ENCODE data around the gene OR5K4. TPM values are rescaled to one million over a fixed set of nuclear protein-coding genes. Genes with fewer than 3 reads are reported as not detected.

Gene OR5K4
- total RNA-seq, 1 experiment from 2014 or later, result not detected

DNA sequence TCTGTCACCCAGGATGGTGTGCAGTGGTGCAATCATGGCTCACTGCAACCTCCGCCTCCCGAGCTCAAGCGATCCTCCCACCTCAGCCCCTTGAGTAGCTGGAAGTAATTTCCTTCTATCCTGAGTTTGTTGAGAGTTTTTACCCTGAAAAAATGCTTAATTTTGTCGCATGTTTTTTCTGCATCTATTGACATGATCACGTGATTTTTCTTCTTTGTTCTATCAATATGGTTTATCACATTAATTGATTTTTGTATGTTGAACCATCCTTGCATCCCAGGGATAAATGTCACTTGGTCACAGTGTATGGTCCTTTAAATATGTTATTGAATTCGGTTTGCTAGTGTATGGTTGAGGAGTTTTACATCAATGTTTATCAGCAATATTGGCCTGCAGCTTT is 11.9 kb upstream of the OR5K4 start:
- Histone ChIP-seq H3F3A (ENCODE audit: insufficient read depth, low read depth) (no peaks in the 10 kb centered on the region), H4K20me1 (ENCODE audit: insufficient read depth) (no peaks in the 10 kb centered on the region), H3K4me2 (no peak overlapping the region), H3K27ac (no peak overlapping the region), H3K4me3 (no peak overlapping the region), H2AFZ (peak overlapping the region; percentile 25; the same call in 1 of the 2 replicates), H3K4me1 (replicated peaks; ENCODE audit: insufficient read depth) (no peaks in the 10 kb centered on the region), H3K27me3 (ENCODE audit: insufficient read depth, low read depth) (no peaks in the 10 kb centered on the region), H3K9me2 (ENCODE audit: insufficient read depth) (no peaks in the 10 kb centered on the region), H3K79me2 (ENCODE audit: low read depth) (no peaks in the 10 kb centered on the region), H3K36me3 (ENCODE audit: low read depth) (no peaks in the 10 kb centered on the region), H3K9me3 (ENCODE audit: insufficient read depth, low read depth) (peaks cover 4% of the 10 kb centered on the region; the same call in 1 of the 2 replicates)
- no peak for DNase-seq
- ChIA-PET CTCF (no interaction called here), POLR2A (ENCODE audit: unreplicated experiment) (no interaction called here)
- intact Hi-C loops (cut with micrococcal nuclease; ENCODE audit: unreplicated experiment), result no loop called here
- TF ChIP-seq EZH2 (IDR thresholded peaks at IDR 0.05; ENCODE audit: low read depth) (no peak), CTCF (conservative IDR thresholded peaks at IDR 0.05) (no peak)
- no TSS peak for BruUV-seq (replicated peaks)

- H3K27me3 ChIP-seq (ENCODE audit: insufficient read depth, low read depth), result no peaks in the 10 kb centered on the region
- BruUV-seq (replicated peaks), result no TSS peak
- no peaks in the 10 kb centered on the region for H3K9me3 ChIP-seq (ENCODE audit: insufficient read depth, low read depth)
- H3F3A ChIP-seq (ENCODE audit: insufficient read depth, low read depth), result no peaks in the 10 kb centered on the region
- POLR2A ChIA-PET (ENCODE audit: unreplicated experiment), result interaction anchor here (0.7 kb wide), 1 partner anchor 247 kb away, joined by 4 read pairs; no protein-coding TSS in a partner anchor
- TF ChIP-seq EZH2 (IDR thresholded peaks at IDR 0.05; ENCODE audit: low read depth), result no peak
- TF ChIP-seq CTCF (conservative IDR thresholded peaks at IDR 0.05), result peak; percentile 88
- CTCF ChIA-PET, result no interaction called here
- no peak overlapping the region for H2AFZ ChIP-seq
- no peak overlapping the region for H3K4me2 ChIP-seq
- H4K20me1 ChIP-seq (ENCODE audit: insufficient read depth), result no peaks in the 10 kb centered on the region
- H3K36me3 ChIP-seq (ENCODE audit: low read depth), result no peaks in the 10 kb centered on the region
- no peaks in the 10 kb centered on the region for H3K4me1 ChIP-seq (replicated peaks; ENCODE audit: insufficient read depth)
- peak; percentile 36 to 42 for DNase-seq
- no peak overlapping the region for H3K27ac ChIP-seq
- H3K4me3 ChIP-seq, result no peak overlapping the region
- intact Hi-C loops (cut with micrococcal nuclease; ENCODE audit: unreplicated experiment), result loop anchor here (1.0 kb wide), 1 partner anchor 178 kb away; the partner anchor contains the start of gene CLDND1
- H3K9me2 ChIP-seq (ENCODE audit: insufficient read depth), result no peaks in the 10 kb centered on the region
- no peaks in the 10 kb centered on the region for H3K79me2 ChIP-seq (ENCODE audit: low read depth)
These were observed 9.8 kb upstream of the OR5K4 start for GRCh38 chr3:98343647-98344507.

GRCh38 chr3:98350082-98350481 is 3.6 kb upstream of the OR5K4 start:
- no peak overlapping the region for H3K4me3 ChIP-seq
- H4K20me1 ChIP-seq (ENCODE audit: insufficient read depth), result no peaks in the 10 kb centered on the region
- ChIA-PET POLR2A (ENCODE audit: unreplicated experiment) (no interaction called here), CTCF (no interaction called here)
- H2AFZ ChIP-seq, result no peak overlapping the region
- no peak overlapping the region for H3K27ac ChIP-seq
- intact Hi-C loops (cut with micrococcal nuclease; ENCODE audit: unreplicated experiment), result no loop called here
- DNase-seq, result no peak
- H3K4me1 ChIP-seq (replicated peaks; ENCODE audit: insufficient read depth), result no peaks in the 10 kb centered on the region
- H3F3A ChIP-seq (ENCODE audit: insufficient read depth, low read depth), result no peaks in the 10 kb centered on the region
- BruUV-seq (replicated peaks), result no TSS peak
- no peaks in the 10 kb centered on the region for H3K27me3 ChIP-seq (ENCODE audit: insufficient read depth, low read depth)
- no peaks in the 10 kb centered on the region for H3K9me3 ChIP-seq (ENCODE audit: insufficient read depth, low read depth)
- no peak for TF ChIP-seq CTCF (conservative IDR thresholded peaks at IDR 0.05)
- no peak for TF ChIP-seq EZH2 (IDR thresholded peaks at IDR 0.05; ENCODE audit: low read depth)
- no peaks in the 10 kb centered on the region for H3K79me2 ChIP-seq (ENCODE audit: low read depth)
- no peaks in the 10 kb centered on the region for H3K36me3 ChIP-seq (ENCODE audit: low read depth)
- no peak overlapping the region for H3K4me2 ChIP-seq
- no peaks in the 10 kb centered on the region for H3K9me2 ChIP-seq (ENCODE audit: insufficient read depth)
